Vagina (tissue), 2 donors: Measurements from ENCODE around the gene RPL5. TPM values are rescaled to one million over a fixed set of nuclear protein-coding genes. Genes with fewer than 3 reads are reported as not detected.

ENCODE experiments used
- DNase-seq, 2 donors: peaks; one replicate each; pipeline ENCODE4 v3.0.0-alpha.2; 2017; ENCODE audit errors: extremely low spot score in 2 of 2
- H3K27ac ChIP-seq: fragments of 200-600 bp; sonication (generic); one replicate; pipeline ENCODE4 v1.5.1; 2019
- H3K27me3 ChIP-seq: fragments of 200-600 bp; sonication (generic); one replicate; pipeline ENCODE4 v1.5.1; 2019
- H3K36me3 ChIP-seq, 2 donors: fragments of 200-600 bp; sonication (generic); one replicate each; pipeline ENCODE4 v1.5.1; 2017 to 2019
- H3K4me1 ChIP-seq: fragments of 200-600 bp; sonication (generic); one replicate; pipeline ENCODE4 v1.5.1; 2019
- H3K4me3 ChIP-seq, 2 donors: fragments of 200-600 bp; sonication (generic); 1 replicate in 1 of 2; 2 replicates in 1 of 2; pipeline ENCODE4 v1.5.1; 2016 to 2019
- H3K9me3 ChIP-seq: fragments of 200-600 bp; sonication (generic); one replicate; pipeline ENCODE4 v1.5.1; 2019
- POLR2A ChIP-seq, 2 donors: fragments of 450-650 bp; IDR thresholded peaks; one replicate each; pipeline ENCODE4 v1.6.1; 2017; ENCODE audit warnings: antibody characterized with exemption in 2 of 2, mild to moderate bottlenecking in 2 of 2, moderate library complexity in 2 of 2
- POLR2AphosphoS5 ChIP-seq, 2 donors: sonication (generic); formaldehyde crosslinking; IDR thresholded peaks; one replicate each; pipeline ENCODE4 v1.9.0; 2017; ENCODE audit warnings: antibody characterized with exemption in 2 of 2, mild to moderate bottlenecking in 2 of 2, low read depth in 1 of 2; ENCODE audit not compliant: insufficient read depth in 1 of 2
- intact Hi-C: fragments of 100-400 bp; cut with DNase I; formaldehyde crosslinking; loops from one replicate; pipeline ENCODE4 v1.15.1; 2023
- total RNA-seq: library from RNA; depleted of rRNA; stranded (reverse); fragments of >200 nt; gene quantifications from one replicate; pipeline ENCODE4 v1.2.3, GENCODE V29; 2016
- TF ChIP-seq, protein P1 (sequence below), 3 experiments: fragments of 450-650 bp in 2 of 3; fragments of 200-600 bp in 1 of 3; sonication (generic) in 1 of 3; IDR thresholded peaks; one replicate each; pipeline ENCODE4 v1.5.1; 2017 to 2019; ENCODE audit warnings: antibody characterized with exemption in 3 of 3, mild to moderate bottlenecking in 2 of 3, moderate library complexity in 2 of 3

The RPL5 gene
- total RNA-seq, 1 donor from 2014 or later = 1,502 TPM

DNA sequence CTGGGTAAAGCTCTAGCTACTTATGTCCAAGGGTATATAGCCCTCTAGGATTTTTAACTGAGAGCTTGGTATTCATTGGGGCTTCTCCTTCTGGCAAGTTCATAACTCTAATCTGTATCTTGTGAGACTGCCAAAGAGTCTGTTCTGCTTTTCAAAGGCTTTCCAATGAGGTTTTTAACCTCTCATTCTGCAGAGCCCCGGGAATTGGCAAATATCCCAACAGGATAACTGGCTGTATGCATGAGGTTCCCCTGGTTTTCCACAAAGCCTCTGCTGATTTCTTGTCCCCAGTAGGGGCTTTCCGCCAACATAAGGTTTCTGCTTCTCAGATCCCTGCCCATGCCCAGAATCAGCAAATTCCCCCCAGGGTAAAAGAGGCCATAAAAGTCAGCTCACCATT is 40.9 kb downstream of the RPL5 start:
- no peak overlapping the region for H3K27ac ChIP-seq
- H3K36me3 ChIP-seq = no peaks in the 10 kb centered on the region
- TF ChIP-seq, protein P1, sequence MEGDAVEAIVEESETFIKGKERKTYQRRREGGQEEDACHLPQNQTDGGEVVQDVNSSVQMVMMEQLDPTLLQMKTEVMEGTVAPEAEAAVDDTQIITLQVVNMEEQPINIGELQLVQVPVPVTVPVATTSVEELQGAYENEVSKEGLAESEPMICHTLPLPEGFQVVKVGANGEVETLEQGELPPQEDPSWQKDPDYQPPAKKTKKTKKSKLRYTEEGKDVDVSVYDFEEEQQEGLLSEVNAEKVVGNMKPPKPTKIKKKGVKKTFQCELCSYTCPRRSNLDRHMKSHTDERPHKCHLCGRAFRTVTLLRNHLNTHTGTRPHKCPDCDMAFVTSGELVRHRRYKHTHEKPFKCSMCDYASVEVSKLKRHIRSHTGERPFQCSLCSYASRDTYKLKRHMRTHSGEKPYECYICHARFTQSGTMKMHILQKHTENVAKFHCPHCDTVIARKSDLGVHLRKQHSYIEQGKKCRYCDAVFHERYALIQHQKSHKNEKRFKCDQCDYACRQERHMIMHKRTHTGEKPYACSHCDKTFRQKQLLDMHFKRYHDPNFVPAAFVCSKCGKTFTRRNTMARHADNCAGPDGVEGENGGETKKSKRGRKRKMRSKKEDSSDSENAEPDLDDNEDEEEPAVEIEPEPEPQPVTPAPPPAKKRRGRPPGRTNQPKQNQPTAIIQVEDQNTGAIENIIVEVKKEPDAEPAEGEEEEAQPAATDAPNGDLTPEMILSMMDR (IDR thresholded peaks at IDR 0.05) = no peak
- TF ChIP-seq POLR2AphosphoS5 (IDR thresholded peaks at IDR 0.05; ENCODE audit: insufficient read depth in 1 of 2, low read depth in 1 of 2) (no peak), POLR2A (IDR thresholded peaks at IDR 0.05) (no peak)
- no peak for DNase-seq
- H3K4me3 ChIP-seq = no peak overlapping the region
- intact Hi-C loops = no loop called here
- H3K9me3 ChIP-seq = no peaks in the 10 kb centered on the region
- no peaks in the 10 kb centered on the region for H3K4me1 ChIP-seq
- no peaks in the 10 kb centered on the region for H3K27me3 ChIP-seq

DNA sequence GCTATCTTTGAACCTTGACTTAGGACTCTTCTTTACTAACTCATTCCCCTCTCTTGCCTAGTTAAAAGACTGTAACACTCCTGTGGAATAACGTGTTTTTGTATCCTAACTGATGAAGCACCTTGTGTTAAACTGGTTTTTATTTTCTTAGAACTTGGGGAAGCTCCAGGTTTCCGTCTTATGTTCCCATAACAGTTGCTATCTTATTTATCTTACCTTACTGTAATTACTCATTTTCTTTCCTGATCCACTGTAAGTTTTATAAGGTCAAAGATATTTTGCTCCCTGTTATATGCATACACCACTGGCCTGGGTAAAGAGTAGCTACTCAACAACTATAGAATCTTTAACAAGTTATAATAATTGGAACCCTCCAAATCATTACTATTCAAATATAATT is 43.1 kb downstream of the RPL5 start:
- no peaks in the 10 kb centered on the region for H3K9me3 ChIP-seq
- DNase-seq = no peak
- H3K27ac ChIP-seq = no peak overlapping the region
- H3K27me3 ChIP-seq = no peaks in the 10 kb centered on the region
- intact Hi-C loops = no loop called here
- TF ChIP-seq POLR2A (IDR thresholded peaks at IDR 0.05) (no peak), POLR2AphosphoS5 (IDR thresholded peaks at IDR 0.05; ENCODE audit: insufficient read depth in 1 of 2, low read depth in 1 of 2) (no peak)
- TF ChIP-seq, protein P1 (IDR thresholded peaks at IDR 0.05) = no peak
- no peaks in the 10 kb centered on the region for H3K36me3 ChIP-seq
- H3K4me3 ChIP-seq = no peak overlapping the region
- no peaks in the 10 kb centered on the region for H3K4me1 ChIP-seq

DNA sequence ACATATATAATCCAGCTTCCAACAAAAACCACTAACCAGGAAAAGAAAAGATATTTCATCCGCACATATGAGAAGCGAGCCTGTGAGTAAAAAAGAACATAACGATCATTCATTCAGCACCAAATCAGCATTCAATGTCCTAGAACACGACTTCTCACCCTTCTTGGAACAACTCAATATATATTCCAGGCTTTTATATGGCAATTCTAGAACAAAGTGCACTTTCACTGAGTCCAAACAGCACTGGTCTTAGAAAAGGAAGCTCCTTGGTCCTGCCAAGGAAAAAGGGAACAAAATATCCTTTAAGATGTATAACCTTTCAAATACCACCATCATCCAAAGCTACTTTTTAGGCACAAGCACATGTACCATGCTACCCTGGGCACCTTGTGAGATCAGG is 44.5 kb downstream of the RPL5 start:
- Histone ChIP-seq H3K4me1 (no peaks in the 10 kb centered on the region), H3K27ac (no peak overlapping the region), H3K4me3 (no peak overlapping the region), H3K36me3 (no peaks in the 10 kb centered on the region), H3K27me3 (no peaks in the 10 kb centered on the region), H3K9me3 (no peaks in the 10 kb centered on the region)
- intact Hi-C loops = no loop called here
- no peak for DNase-seq
- TF ChIP-seq POLR2AphosphoS5 (IDR thresholded peaks at IDR 0.05; ENCODE audit: insufficient read depth in 1 of 2, low read depth in 1 of 2) (no peak), POLR2A (IDR thresholded peaks at IDR 0.05) (no peak)
- TF ChIP-seq, protein P1 (IDR thresholded peaks at IDR 0.05) = no peak

DNA sequence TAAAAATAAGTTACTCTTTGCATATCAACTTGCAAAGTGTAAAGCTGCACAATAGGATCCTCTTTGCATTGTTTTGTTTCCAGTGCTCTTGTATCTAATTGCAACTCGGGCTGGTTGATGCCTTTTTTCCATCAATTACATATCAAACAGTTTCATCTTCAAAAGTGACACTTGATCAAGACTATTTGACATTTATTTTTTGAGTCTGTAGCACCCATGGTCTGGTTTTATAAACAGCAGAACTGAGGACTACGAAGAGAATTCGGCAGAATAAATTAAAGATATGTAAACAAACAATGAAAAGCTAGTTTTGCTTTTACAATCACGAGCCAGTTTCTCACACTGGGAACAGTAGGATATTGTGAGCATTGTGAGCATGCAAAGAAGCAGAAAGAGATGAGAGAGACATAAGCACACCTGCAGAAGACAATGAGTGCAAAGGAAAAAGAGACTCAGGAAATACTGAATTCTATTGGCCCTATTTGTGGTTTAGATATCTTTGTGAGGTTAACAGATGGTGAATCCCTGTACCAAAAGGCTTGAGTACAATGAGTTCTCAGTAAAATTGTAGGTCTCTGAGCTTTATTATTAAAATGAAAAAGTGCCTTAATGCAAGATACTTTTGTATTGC is 45.4 kb downstream of the RPL5 start:
- no peaks in the 10 kb centered on the region for H3K36me3 ChIP-seq
- TF ChIP-seq POLR2AphosphoS5 (IDR thresholded peaks at IDR 0.05; ENCODE audit: insufficient read depth in 1 of 2, low read depth in 1 of 2) (no peak), POLR2A (IDR thresholded peaks at IDR 0.05) (no peak)
- TF ChIP-seq, protein P1 (IDR thresholded peaks at IDR 0.05) = no peak
- DNase-seq = no peak
- no peak overlapping the region for H3K27ac ChIP-seq
- H3K4me1 ChIP-seq = no peaks in the 10 kb centered on the region
- H3K4me3 ChIP-seq = no peak overlapping the region
- no peaks in the 10 kb centered on the region for H3K27me3 ChIP-seq
- intact Hi-C loops = no loop called here
- no peaks in the 10 kb centered on the region for H3K9me3 ChIP-seq

DNA sequence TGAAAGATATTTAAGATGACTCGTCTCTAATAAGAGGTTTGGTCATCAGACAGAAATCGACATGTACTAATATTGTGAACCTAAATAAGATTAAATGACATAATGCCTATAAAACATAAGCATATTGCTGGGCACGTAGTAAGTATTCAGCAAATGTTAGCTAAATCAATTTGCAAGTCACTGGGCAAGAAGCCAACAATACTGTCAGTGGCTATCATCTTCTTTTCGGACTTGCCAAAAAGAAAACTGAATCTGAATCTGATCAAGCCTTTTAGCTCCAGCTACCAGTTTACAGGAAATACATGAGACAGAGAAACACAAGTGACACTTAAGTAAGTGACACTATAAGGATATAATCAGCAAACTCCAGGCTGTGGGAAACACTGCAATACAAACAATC is 46.0 kb downstream of the RPL5 start:
- TF ChIP-seq POLR2A (IDR thresholded peaks at IDR 0.05) = no peak
- TF ChIP-seq POLR2AphosphoS5 (IDR thresholded peaks at IDR 0.05; ENCODE audit: insufficient read depth in 1 of 2, low read depth in 1 of 2) = no peak
- TF ChIP-seq, protein P1 (IDR thresholded peaks at IDR 0.05) = no peak
- intact Hi-C loops = no loop called here
- no peak overlapping the region for H3K27ac ChIP-seq
- H3K9me3 ChIP-seq = no peaks in the 10 kb centered on the region
- no peaks in the 10 kb centered on the region for H3K27me3 ChIP-seq
- H3K4me3 ChIP-seq = no peak overlapping the region
- DNase-seq = no peak
- no peaks in the 10 kb centered on the region for H3K36me3 ChIP-seq
- no peaks in the 10 kb centered on the region for H3K4me1 ChIP-seq
